GM19372 (cell line): Measurements from ENCODE around the gene BRD9.
"Not testable (repeated sequence)": the region's sequence is repeated elsewhere in the genome, so short reads cannot be mapped to it uniquely, and the experiment has no call there.

ENCODE experiments used
- ATAC-seq: cut with Tn5 transposase; IDR thresholded peaks from one replicate; pipeline ENCODE4 v1.9.1; 2021; ENCODE audit warnings: mild to moderate bottlenecking, low read depth, moderate library complexity; ENCODE audit not compliant: unreplicated experiment

Gene BRD9

DNA sequence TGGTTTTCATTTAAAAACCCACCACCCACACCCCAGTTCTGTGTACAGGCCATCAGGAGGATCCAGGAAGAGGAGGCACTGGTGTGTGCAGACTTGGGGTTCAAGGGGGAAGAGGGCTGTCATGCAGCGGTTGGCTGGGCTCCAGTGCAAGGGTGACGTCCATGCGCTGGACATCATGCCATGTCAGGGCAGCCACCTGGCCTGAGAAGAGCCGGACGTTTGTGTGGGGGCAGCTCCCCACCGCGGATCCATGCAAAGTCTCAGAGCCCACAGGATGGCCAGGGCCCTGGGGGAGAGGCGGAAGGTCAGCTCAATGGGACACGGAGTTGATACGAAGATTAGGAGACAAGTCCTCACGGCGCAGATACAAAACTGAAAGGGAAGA, 11.1 kb downstream of the BRD9 start:
- ATAC-seq: no peak

DNA sequence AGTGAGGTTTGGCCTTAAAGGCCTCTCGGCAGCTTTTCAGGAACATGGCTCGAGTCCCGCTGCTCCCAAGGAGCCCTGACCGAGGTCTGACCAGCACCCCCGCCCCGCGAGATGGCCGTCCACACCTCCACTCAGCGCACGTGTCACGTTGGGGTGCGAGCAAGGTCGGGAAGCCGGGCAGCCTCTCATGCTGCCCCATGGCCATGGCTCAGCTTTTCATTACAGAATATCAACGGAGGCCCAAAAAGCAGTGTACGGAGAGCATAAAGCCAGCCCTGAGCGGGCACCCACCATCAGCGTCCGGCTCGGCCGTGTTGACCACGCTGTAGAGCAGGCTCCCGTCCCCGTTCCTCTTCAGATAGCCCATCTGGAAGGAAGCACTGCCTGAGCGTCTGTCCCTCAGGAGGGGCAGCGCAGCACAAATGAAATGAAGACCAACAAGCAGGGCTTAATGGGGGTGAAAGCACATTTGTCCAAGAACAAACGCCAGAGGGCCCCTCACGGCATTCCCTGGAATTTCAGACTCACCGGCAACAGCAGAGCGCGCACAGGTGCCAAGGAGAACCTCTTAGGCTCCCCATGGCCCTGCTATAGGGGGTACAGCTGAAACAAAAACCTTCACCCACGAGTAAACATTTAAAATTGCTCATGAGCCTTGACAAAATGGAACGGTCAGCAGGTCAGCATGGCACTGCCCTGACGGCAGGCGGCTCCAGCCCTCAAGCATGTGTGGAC, 11.6 kb downstream of the BRD9 start:
- no peak for ATAC-seq

DNA sequence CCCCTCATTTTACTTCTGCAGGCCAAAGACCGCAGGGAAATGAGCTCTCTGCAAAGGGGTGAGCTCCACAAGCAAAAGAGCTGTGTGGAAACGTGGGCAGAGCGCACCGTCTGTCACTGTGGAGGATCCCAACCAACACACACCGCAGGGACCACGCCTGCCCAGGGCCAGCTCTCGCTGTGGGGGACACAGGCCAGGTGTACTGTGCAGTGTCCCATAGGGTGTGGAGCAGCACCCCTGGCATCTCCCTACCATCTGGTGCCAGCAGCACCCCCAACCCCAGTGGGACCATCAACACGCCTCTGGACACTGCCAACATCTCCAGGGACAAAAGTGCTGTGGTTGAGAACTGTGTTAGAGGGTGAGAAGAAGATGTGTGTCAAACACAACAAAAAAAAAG, 13.9 kb downstream of the BRD9 start:
- ATAC-seq: not testable (repeated sequence)

DNA sequence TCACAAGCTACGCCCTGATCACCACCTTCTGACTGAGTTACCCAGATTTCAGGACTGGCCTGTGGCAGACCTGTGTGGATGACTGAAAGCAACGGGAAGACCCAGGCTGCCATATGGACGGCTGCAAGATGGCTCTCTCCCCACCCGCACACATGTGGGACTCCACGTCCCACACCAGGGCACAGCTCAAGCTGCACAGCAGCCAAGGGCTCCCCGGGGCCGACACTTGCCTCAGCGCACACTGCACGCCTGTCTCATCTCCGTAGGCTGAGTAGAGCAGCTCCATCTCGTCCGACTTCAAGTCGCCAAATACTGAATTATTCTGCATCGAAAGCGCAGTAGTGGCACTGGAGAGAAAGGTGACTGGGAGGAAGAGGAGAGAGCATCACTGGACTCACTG, 14.5 kb downstream of the BRD9 start:
- no peak for ATAC-seq

DNA sequence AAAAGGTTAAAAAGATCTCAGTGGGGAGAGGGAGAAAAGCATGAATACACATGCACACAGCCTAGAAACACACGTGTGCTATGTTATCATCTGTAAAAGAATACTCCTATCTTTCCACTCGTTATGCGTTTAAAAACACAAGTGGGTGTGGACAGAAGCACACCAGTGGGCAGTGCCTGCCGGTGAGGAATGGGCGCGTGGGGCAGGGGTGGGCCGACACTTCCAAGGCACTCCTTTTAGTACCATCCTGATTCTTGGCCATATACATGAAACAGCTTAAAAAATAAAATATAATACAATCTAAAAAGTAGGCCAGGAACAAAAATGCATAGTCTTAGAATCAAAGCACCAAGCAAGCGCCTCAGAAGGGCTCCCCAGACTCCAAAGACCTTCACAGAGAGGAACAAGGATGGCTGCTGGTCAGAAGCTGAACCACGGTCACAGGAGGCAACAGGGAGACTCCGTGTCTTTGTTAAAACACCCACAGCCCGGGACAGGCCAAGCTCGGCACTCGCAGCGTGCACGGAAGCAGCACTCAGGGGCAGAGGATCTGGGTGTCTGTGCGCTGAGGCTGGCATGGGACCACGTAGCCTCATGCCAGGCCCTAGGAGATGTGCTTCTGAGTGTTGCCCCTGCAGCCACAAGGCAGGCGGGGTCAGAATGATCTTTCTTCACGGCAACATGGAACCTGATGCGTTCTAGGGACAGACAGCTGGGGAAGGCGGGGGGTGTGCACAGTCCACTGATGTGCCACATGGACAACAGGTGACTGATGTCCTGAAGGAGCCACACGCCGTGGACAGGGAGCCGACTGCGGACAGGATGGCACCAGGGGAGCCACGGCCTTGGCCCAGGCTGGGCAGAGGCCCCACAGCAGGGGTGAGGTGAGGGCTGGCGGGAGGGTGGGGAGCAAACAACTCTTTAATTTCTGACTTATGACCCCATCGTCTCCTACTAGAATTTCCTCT, 15.9 kb downstream of the BRD9 start:
- ATAC-seq: no peak

DNA sequence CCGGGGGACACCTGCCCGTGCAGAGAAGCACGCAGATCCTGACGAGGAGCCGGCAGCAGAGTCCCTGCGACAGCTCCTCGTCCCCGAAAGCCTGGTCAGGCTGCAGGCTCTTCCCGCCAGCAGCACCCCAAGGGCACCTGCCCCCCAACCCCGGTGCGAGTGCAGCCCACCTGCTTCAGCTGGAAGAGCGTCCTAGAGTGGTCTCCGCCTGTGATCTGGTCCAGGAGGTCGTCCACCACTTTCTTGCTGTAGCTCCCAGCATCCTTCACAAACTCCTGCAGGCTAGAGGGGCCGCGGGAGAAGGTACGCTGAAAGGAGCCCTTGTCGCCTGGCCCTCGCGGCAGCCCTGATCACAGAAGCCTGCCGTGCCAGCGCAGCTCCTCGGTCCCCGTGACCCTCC, 16.7 kb downstream of the BRD9 start:
- ATAC-seq: no peak

DNA sequence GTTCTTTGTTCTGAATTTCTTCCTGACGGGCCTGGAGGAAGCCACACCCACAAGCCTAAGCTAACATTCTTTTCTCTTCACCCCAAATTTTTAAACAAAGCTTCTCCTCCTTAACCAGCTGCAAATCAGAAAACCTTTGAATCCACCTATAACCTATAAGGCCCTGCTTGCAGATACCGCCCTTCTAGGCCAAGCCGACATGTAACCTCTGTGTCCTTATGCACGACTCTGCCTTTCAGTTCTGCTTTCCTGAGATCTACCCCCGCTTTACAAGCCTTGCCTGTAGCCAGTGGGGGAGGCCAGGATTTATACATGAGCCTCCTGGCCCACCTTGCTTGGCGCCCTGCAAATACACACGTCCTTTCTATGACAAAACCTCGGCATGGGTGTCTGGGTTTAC, 19.3 kb downstream of the BRD9 start:
- ATAC-seq: no peak

DNA sequence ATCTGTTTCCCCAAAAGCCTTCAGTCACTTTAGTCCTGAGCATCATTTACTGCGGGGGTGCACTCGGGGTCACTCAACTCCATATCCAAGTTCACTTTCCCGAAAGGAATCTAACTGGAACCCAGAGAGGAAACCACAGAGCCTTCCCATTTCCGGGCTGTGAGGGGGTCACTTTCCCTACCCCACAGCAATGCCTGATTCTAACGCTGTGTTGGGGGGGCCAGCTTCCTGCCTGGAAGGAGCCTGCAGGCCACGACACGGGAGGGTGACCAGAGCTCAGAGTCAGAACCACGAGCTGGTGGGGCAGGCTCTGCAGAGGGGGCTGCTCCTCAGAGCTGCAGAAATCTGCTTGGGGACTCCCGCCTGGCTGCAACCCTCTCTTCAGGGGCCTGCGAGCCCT, 20.3 kb downstream of the BRD9 start:
- ATAC-seq: no peak

DNA sequence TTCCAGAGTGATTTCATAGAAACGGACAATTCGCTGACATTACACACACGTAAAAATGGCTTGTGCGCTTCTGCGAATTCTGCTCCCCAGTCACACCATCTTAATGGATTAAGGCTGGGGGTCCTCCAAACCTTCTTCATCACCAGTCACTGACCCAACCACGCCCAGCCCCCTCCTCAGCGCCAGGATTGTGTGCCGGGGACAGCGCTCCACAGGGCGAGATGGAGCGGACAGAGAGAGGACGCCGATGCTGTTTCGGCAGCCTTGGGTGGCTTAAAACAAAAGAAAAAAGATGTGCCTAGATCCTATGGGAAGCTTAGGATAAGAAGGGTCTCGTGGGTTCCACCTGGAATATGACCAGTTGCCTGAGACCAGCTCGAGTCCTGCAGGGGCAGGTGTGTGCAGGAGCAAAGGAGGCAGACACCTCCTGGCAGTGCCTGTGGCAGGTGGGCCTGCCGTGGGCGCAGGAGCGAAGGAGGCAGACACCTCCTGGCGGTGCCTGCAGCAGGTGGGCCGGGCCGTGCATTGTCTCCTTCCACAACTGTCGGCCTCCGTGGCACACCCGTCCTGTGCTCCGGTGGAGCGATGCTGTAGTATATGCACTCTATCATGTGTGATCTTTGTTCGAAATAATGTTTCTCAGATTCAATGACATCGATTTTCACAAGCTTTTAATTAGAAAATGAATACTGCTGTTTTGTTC, 20.9 kb downstream of the BRD9 start:
- no peak for ATAC-seq

DNA sequence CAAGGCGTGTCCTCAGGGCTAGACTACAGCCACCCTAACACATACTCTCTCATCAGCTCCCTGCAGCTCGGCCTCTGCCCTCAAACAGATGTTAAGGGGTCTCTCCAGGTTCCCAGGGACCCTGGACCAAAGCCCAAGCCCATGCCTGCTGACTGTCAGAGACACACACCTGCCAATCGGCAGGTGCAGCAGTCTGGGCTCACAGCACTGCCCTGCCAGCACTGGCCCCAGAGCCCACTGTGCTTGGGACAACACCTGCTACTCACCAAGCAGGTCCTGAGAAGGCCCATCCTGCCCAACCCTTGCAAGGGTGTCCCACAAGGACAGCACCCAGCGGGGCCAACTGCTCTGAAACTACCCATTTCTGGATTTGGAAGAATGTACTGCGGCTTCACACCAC, 21.6 kb downstream of the BRD9 start:
- no peak for ATAC-seq

DNA sequence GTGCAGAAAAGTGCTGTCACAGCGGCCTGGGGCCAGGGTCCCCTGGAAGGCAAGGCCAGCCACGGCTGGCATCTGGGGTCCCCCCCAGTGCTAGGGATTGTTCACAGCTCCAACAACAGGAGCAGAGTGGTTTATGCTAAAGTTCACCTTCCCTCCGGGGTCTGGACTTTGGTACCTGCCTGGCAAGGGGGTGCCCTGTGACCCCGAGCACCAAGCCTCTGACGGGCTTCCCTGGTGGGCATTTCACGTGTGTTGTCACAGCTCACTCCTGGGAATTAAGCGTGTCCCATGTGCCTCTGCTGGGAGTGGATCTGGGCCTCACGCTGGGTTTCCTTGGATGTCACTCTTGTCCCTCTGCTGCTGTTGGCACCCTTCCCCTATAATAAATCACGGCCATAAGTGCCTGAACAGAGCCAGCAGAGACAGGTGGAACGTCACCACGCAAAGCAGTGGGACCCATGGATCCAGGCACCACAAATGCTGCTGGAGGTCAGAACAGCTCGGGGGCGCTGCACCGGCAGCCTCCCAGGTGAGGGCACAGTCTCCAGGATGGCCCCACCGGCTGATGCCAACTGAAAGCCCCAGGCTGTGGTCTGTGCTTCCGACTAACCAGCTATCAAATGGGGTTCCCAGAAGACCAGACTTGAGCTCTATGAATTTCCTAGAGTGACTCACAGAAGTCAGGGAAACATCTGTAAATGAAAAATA, 24.0 kb downstream of the BRD9 start:
- no peak for ATAC-seq

DNA sequence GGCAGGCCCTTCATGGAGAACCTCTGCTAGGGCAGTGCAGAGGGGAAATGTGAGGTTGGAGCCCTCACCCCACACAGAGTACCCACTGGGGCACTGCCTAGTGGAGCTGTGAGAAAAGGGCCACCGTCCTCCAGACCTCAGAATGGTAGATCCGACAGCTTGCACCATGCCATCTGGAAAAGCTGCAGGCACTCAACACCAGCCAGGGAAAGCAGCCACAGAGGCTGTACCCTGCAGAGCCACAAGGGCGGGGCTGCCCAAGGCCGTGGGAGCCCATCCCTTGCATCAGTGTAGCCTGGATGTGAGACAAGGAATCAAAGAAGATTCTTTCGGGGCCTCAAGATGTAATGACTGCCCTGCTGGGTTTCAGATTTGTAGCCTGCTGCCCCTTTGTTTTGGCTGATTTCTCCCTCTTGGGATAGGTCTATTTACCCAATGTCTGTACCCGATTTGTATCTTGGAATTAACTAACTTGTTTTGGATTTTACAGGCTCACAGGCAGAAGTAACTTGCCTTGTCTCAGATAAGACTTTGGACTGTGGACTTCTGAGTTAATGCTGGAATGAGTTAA, 25.2 kb downstream of the BRD9 start:
- no peak for ATAC-seq

DNA sequence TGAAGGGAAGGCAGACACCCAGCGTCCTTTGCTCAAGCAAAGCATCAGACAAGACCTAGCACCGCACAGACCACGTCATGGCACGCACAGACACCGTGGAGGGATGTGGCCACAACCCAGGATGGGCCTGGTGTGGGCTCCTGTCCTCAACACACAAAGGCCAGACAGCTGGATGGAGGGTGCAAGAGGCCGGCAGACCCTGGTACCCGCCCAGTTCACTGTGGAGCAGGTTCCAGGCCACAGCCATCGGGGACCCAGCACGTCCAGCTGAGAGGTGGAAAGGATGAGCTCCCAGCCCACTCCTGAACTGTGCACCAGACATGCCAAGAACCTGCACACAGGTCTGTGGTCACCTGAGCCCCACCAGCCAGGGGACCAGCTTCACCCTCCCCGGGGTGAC, 26.8 kb downstream of the BRD9 start:
- ATAC-seq: no peak

DNA sequence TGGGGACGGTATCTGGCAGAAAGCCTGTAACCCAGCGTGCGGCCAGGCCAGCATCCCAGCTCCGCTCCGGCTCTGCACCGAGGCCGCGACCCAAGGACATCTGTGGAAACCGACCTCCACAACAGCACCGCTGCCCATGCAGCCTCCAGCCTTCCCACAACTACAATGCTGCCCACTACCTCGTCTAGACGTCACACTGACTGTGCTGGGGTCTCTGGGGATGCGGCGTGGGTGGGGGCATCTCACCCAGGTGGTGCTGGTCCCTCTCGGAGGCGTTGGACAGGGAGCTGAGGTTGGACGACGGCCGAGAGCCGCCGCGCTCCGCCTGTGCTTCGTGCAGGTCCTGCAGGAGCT, 27.5 kb downstream of the BRD9 start:
- ATAC-seq: no peak

DNA sequence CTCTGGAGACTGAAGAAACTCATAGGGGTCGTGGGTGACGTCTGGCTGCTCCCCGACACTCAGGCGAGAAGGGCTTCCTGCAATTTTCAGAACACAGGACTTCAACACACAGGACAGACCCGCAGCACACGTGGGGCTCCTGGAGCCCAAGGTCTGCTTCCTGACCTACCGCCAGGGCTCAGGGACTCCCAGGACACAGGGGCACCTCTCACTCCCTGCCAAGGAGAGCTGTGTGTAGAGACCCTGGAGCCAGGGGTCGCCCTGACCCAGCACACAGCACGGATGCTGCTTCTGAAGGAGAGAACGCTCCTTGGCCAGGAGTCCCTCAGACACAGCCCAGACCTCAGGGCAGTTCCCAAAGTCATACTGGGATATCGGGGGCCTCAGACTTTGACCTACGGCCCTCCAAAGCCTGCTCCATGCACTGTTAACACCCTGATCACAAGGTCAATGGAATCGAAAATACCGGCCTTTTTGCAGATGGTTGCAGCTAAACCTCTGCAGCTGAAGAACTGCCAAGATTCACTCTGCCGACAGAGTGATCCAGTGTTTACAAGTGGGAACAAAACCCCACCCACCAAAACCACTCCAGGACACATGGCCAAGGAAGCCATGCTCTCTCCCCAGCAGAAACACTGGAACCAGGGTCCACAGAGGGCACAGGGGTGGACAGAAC, 28.0 kb downstream of the BRD9 start:
- ATAC-seq: no peak

DNA sequence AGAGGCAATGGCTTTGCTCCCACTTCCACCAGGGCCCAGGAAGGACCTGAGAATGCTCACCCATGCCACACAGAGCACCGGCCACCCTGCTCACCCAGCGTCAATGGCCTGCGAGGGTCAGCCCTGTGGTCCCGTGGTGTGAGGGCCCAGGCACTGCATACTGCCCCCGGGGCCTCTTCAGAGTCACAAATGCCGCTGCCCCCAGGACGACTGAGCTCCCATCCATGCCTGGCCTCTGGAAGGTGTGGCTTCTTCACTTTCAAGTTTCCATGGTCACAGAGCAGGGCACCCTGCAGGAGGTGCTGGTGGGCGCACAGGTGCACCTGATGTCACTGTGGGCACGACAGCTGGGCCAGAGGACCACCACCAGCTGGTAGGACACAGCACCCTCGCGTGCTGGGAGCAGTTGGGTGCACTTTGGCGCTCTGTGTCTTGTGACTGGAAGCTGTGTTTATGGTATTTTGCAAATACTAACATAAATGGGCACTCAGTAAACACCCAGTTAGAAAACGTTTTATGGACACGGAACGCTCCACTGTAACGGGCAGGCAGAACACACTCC, 29.3 kb downstream of the BRD9 start:
- no peak for ATAC-seq

DNA sequence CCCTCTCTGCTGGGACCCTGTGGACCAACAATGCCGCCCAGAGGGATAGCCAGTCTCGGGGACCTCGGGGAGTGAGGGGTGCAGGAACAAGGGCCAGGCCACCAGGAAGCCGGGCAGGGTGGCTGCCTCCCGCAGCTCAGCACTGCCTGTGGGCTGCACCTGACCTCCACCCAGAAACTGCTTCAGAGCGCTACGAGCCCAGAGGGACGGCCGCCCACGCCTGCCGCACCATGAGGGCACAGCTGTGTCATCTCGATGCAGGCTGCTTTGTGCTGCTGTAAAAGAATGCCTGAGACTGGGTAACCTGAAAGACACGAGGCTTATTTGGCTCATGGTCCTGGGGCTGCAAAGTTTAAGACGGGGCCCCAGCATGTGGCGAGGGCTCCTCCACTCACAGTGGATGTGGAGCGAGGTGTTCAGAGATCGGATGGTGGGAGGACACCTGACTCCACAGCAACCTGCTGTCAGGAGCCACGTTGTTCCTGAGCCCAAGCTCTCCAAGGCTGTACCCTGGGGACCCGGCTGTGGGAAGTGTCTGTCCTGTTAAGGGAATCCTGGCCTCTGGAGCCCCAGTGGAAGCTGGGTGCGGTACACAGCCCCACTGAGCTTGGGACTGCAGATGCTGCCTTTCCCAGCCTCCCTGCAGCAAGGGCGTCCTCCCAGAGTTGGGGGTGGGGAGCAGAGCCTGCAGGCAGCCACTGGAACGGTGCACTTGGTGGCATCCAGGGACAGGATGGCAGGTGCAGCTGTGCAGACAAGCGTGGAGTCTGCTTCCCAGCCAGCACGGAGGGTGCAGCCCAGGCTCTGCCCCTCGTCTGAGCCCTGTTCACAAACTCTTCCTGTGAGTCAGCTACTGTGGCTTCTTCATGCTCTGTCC, 30.0 kb downstream of the BRD9 start:
- no peak for ATAC-seq
